ENCODE results near the gene RFXAP. TPM values are rescaled to one million over a fixed set of nuclear protein-coding genes. Genes with fewer than 3 reads are reported as not detected.
A peak's percentile ranks its signal among the peaks of the same experiment; 100 is the strongest.
"Not testable (repeated sequence)": the region's sequence is repeated elsewhere in the genome, so short reads cannot be mapped to it uniquely, and the experiment has no call there.

The RFXAP gene, protein sequence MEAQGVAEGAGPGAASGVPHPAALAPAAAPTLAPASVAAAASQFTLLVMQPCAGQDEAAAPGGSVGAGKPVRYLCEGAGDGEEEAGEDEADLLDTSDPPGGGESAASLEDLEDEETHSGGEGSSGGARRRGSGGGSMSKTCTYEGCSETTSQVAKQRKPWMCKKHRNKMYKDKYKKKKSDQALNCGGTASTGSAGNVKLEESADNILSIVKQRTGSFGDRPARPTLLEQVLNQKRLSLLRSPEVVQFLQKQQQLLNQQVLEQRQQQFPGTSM
- 10 to 100 TPM in 1 of 2 donors, 1 to 10 TPM in 1; 5.7 to 16.9 TPM for total RNA-seq

DNA sequence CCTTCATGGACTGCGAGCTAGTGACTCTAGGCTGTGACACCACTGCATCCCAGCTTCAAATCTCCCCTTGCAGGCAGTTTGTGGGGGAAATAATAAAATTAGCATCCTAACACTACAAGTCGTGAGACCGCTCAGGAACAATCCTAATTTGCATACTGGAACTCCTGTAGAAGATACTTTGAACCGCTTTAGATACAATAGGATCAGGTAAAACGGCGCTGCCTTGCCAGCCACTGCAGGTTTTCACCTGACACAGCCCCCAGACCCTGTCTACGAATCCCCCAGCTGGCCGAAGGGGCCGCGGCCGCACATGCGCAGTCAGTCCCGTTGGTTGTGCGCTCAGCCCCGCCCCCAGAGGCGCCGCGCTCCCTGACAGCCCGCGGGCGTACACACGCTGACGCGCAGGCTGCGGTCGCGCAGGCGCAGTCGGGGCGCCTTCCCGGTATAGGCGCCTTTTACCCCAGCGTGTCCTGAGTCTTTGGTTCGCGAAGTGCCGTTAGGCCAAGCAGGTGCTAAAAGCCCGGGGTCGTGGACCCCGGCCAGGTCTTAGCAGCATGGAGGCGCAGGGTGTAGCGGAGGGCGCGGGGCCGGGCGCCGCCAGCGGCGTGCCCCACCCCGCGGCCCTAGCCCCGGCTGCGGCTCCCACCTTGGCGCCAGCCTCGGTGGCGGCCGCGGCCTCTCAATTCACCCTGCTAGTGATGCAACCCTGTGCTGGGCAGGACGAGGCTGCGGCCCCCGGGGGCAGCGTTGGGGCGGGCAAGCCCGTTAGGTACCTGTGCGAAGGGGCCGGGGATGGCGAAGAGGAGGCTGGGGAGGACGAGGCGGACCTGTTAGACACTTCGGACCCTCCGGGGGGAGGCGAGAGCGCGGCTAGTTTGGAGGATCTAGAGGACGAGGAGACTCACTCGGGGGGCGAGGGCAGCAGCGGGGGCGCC lies at the start of gene RFXAP:
TSS of gene RFXAP (plus strand) at position 419 of the 935 bp plus-strand sequence. CDS start at position 555, 136 bp downstream.
- ATAC-seq (peak; percentile 88 to 90), DNase-seq (ENCODE audit: low spot score in 2 of 2) (peak; percentile 91 to 92)
- Mint-ChIP-seq H3K27ac (peak within 1 kb of the TSS; percentile 91 to 92), H3K9me3 (no peaks in the 10 kb centered on the region), H3K36me3 (peaks cover 10 to 12% of the 10 kb centered on the region in 2 donors)

DNA sequence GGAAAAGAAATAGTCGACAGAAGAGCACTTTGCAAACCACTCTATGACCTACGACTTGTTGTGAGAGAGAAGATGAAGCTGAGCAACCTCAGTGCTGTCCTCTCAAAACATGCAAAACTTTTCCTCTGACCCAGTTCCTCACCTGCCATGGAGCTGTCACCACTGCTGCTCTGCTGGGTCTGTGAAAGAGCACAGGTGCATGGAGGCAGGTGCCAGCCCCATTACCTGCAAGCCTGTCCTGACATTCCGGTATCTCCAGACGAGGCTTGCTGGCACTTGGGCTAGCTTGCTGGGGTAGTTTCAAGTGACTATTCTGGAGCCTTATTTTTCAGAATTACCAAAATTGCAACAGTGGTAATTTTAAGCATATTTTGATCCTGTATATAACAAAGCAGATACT lies 49.5 kb upstream of the RFXAP start:
- ATAC-seq (no peak), DNase-seq (ENCODE audit: low spot score in 2 of 2) (no peak)
- peaks cover 0 to 8% of the 10 kb centered on the region in 2 donors for H3K36me3 Mint-ChIP-seq
- H3K9me3 Mint-ChIP-seq = peaks cover 12 to 17% of the 10 kb centered on the region in 2 donors
- H3K27ac Mint-ChIP-seq = no peak overlapping the region

DNA sequence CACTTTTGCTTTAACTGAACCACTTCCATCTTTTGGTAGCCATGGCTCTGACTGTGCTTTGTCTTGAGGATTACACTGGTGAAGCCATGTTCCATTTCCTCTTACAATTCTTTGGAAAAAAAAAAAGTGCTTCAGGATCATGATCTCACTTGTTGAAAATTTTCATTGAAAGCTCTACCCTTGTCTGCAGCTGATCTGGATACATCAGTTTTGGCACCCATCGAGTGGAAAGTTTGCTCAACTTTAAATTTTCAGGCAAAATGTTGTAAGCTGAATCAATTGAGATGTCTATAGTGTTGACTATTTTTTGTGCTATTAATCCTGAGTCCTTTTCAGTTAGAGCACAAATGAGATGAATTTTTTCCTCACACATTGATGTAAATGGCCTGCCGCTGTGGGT lies 48.3 kb upstream of the RFXAP start:
- Mint-ChIP-seq H3K9me3 (peaks cover 12 to 16% of the 10 kb centered on the region in 2 donors), H3K27ac (no peak overlapping the region), H3K36me3 (peaks cover 0 to 8% of the 10 kb centered on the region in 2 donors)
- DNase-seq (ENCODE audit: low spot score in 2 of 2) = no peak
- ATAC-seq = no peak

DNA sequence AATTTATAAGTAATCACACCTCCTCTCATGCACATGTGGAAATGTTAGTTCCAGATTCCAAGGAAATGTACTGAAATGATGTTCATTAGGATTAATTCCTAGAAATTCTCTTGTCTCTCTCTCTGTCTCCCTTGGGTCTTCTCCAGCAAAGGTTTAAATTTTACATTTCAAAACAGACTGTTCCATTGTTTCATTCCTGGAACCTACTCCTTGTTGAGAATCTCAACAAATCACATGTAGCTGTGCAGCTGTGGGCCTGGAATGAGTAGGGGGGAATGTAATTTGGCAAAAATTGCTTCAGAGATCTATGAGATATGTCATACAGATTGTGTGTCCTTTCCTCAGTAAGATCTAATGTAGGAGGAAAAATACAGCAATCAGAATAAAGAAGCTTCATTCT lies 46.2 kb upstream of the RFXAP start:
- no peak for ATAC-seq
- Mint-ChIP-seq H3K36me3 (no peaks in the 10 kb centered on the region), H3K27ac (no peak overlapping the region), H3K9me3 (no peaks in the 10 kb centered on the region)
- DNase-seq (ENCODE audit: low spot score in 2 of 2) = no peak

DNA sequence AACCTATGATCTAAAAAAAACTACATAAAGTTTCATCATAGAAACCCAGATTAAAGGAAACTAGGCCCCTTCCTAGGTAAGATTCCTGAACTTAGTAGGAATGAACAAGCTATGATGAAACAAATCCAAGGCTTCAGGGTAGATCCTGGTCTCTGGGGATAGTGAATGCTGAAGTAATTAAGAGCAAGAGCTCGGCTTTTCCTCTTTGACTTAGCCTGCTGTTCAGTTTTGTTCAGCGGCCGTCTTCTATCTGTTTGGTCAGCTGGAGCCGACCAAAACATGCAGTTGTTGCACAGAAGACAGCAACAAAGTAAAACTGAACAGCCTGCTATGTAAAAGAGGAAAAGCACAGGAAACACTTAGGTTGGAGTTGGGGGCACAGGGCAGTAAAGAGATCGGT lies 44.1 kb upstream of the RFXAP start:
- H3K9me3 Mint-ChIP-seq = no peaks in the 10 kb centered on the region
- ATAC-seq (no peak), DNase-seq (ENCODE audit: low spot score in 2 of 2) (no peak)

DNA sequence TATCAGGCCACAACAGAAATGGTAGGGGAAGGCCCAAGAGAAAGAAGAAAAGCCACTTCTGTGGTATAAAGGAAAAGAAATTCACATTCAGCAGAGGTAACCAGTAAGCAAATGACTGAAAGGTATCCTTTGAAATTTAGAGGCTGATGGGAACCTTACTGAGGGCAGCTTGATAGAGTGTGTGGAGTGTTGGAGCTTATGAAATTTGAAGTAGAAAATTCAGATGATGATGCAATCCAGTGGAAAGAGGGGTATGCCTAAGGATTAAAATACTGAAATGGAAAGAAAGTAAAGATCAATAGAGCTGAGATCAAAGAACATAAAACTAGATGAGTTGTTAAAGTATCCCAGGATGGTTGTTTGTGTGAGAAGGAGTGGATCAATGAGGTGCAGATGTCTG lies 42.8 kb upstream of the RFXAP start:
- no peak for ATAC-seq

More for the DNA sequence above, 44.1 kb upstream of the RFXAP start:
- Mint-ChIP-seq H3K36me3 (no peaks in the 10 kb centered on the region), H3K27ac (no peak overlapping the region)

DNA sequence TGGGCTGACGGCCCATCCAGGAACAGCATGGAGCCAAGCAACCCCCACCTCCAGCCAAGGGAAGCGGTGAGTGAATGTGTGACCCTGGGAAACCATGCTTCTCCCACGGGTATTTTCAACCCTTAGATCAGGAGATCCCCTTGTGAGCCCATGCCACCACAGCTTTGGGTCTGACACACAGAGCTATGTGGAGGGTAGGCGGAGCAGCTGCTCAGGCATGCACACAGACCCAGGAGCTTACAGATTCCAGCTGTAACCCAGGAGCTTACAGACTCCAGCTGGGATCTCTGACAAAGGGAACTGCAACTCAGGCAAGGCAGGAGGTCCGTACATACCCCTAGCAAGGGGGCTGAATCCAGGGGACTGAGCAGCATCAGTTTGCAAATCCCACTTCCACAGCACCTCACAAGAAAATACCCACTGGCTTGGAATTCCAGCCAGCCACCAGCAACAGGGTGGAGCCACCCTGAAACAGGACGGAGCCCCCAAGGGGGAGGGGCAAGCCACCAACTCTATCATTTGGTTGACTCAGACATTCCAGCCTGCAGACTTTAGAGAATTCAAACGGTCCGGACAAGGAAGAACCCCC lies 40.8 kb upstream of the RFXAP start:
- DNase-seq (ENCODE audit: low spot score in 2 of 2) (no peak), ATAC-seq (no peak)
- Mint-ChIP-seq H3K36me3 (no peaks in the 10 kb centered on the region), H3K9me3 (no peaks in the 10 kb centered on the region), H3K27ac (no peak overlapping the region)

More for the DNA sequence above, 42.8 kb upstream of the RFXAP start:
- H3K36me3 Mint-ChIP-seq = no peaks in the 10 kb centered on the region
- DNase-seq (ENCODE audit: low spot score in 2 of 2) = no peak
- no peaks in the 10 kb centered on the region for H3K9me3 Mint-ChIP-seq
- H3K27ac Mint-ChIP-seq = no peak overlapping the region

DNA sequence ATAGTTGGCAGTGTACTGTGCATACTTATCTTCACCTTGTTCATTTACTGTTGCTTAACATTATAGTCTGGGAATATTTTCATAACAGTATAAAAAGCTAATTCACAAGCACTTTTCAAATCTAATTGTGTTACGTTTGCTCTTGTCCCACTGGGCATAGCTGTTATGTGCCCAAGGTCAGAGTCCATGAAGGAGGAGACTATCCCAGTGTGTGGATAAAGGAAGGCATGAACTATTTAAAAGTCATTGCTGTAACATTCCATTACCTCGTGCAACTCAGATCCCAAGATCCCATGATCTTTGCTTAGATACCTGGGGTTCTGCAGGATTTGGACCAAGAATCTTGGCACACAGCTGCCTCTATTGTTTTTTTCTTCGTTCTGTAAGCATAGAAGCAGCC lies 35.1 kb upstream of the RFXAP start:
- Mint-ChIP-seq H3K27ac (no peak overlapping the region), H3K9me3 (no peaks in the 10 kb centered on the region), H3K36me3 (no peaks in the 10 kb centered on the region)
- DNase-seq (ENCODE audit: low spot score in 2 of 2) = no peak
- no peak for ATAC-seq

DNA sequence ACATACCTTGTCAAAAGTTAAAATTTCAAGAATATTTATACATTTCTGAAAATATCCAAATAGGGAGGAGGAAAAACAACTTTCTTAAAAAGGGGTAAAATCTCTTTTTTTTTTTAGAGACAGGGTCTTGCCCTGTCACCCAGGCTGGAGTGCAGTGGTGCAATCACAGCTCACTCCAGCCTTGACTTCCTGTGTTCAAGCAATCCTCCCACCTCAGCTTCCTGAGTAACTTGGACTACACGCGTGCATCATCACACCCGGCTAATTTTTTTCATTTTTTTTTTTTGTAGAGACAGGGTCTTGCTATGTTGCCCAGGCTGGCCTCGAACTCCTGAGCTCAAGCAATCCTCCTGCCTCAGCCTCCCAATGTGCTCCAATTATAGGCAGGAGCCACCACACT lies 32.8 kb upstream of the RFXAP start:
- not testable (repeated sequence) for H3K36me3 Mint-ChIP-seq, H3K9me3 Mint-ChIP-seq, ATAC-seq

DNA sequence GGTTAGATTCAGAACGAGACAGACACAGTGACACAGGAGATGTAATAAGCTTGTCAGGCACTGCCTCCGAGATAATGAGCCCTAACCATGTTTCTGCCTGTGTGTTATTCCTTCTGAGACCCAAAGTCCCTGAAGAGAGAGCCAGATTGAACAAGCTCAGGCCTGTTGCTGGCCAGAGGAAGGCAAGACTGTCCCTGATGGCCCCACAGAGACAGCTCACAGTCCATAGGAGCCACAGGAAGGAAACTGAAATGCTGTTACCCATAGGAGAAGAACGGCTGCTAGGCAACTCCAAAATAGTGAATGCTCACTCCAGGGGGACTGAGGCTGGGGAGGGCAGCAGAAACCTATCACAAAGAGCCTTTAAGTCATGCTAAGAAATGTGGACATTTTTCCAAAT lies 31.8 kb upstream of the RFXAP start:
- DNase-seq (ENCODE audit: low spot score in 2 of 2) = no peak
- Mint-ChIP-seq H3K27ac (no peak overlapping the region), H3K36me3 (no peaks in the 10 kb centered on the region), H3K9me3 (no peaks in the 10 kb centered on the region)
- ATAC-seq = no peak

More for the DNA sequence above, 32.8 kb upstream of the RFXAP start:
- DNase-seq (ENCODE audit: low spot score in 2 of 2); H3K27ac Mint-ChIP-seq: not testable (repeated sequence)

DNA sequence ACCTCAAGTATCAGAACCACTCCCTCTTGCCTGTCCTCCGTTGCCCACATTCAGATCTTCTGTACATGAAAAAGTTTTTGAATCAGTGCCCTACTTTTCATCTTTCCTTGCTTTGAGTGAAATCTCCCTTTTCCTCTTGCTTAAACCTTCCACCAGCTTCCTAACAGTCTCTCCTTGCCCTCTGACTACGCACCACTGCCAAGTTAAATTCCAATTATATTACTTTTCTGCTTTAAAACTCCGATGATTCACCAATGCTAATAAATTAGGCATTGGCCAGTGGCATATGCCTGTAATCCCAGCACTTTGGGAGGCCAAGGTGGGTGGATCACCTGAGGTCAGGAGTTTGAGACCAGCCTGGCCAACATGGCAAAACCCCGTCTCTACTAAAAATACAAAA lies 30.7 kb upstream of the RFXAP start:
- DNase-seq (ENCODE audit: low spot score in 2 of 2) = no peak

DNA sequence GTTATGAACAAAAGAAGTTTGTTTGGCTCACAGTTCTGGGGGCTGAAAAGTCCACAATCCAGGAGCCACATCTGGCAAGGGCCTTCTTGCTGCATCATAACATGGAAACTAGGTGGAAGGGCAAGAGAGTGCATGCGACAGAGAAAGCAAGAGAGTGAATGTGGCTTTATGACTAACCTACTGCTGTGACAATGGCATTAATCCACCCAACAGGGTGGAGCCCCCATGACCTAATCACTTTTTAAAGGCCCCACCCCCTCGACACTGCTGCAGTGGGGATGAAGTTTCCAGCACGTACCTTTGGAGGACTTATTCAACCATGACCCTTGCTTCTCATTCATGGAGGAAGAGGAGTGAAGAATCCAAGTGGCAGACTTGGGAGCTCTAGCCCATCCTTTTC lies 30.0 kb upstream of the RFXAP start:
- no peak overlapping the region for H3K27ac Mint-ChIP-seq
- no peaks in the 10 kb centered on the region for H3K36me3 Mint-ChIP-seq
- DNase-seq (ENCODE audit: low spot score in 2 of 2) (no peak), ATAC-seq (no peak)
- H3K9me3 Mint-ChIP-seq = no peaks in the 10 kb centered on the region

More for the DNA sequence above, 30.7 kb upstream of the RFXAP start:
- no peak for ATAC-seq
- Mint-ChIP-seq H3K27ac (no peak overlapping the region), H3K9me3 (no peaks in the 10 kb centered on the region), H3K36me3 (no peaks in the 10 kb centered on the region)

DNA sequence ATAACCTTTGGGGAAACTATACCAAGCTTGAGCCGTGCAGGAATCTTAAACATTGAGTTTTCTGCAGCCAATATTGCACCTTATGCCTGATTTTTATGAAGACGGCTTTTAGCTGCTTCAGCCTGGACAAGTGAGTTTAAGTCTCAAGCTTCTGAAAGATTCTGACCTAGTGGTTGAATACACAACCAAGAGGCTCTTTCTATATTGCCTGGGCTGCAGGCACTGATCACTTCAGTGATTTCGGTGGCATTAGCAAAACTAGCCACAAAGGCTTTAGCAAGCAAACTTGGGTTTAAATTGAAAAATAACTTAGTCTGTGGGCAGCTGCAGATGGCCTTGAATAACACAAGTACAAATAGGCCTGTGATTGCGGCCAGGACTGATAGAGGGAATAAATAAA lies 29.3 kb upstream of the RFXAP start:
- Mint-ChIP-seq H3K9me3 (no peaks in the 10 kb centered on the region), H3K36me3 (no peaks in the 10 kb centered on the region), H3K27ac (no peak overlapping the region)
- ATAC-seq = no peak
- no peak for DNase-seq (ENCODE audit: low spot score in 2 of 2)

DNA sequence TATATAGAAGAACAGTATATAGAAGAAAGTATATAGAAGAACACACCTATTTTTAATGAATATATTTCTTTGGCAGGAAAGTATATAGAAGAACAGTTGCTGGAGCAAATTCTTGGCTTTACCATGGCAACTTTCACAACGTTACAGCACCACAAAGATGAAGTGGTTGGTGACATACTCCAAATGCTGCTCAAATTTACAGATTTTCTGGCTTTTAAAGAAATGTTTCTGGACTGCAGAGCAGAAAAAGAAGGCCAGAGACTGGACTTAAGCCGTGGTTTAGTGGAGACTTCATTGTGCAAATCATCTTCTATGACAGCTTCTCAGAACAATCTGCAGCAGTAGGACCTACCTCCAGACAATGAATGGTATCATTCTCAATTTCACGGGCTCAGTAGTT lies 24.3 kb upstream of the RFXAP start:
- Mint-ChIP-seq H3K9me3 (no peaks in the 10 kb centered on the region), H3K27ac (no peak overlapping the region), H3K36me3 (no peaks in the 10 kb centered on the region)
- ATAC-seq (no peak), DNase-seq (ENCODE audit: low spot score in 2 of 2) (no peak)

DNA sequence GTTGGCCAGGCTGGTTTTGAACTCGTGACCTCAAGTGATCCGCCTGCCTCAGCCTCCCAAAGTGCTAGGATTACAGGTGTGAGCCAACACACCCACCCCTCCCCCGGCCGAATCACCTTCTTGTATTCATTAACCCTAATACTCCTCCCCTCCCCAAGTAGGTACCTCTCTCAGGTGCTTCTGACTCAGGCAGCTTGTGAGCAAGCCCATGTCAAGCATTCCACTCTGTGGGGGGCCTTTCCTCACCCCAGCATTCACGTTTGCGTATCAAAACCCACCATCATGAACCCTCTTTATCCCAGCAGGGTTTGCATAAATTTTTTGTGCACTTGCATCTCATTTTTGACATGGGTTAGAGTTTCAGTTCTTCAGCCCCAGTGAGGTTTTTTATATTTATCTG lies 23.6 kb upstream of the RFXAP start:
- Mint-ChIP-seq H3K27ac (no peak overlapping the region), H3K9me3 (no peaks in the 10 kb centered on the region), H3K36me3 (no peaks in the 10 kb centered on the region)
- ATAC-seq (no peak), DNase-seq (ENCODE audit: low spot score in 2 of 2) (no peak)

DNA sequence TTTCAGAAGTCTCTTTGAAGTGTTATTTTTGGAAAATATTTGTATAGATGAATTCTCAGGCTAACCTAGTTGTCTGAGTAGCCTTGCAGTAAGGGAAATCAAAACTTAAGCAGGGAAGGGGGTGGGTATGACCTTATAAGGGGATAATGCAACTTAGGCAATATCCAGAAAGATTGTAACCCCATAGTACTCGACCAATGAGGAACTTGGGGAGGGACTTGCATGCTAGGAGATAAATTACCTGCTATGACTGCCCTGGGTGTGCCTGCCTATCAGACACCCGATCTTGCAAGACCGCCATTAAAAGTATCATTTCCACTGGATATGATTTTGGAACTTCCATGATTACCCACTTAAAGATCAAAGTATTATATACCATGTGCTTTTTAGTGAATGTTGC lies 23.0 kb upstream of the RFXAP start:
- Mint-ChIP-seq H3K9me3 (no peaks in the 10 kb centered on the region), H3K27ac (no peak overlapping the region), H3K36me3 (no peaks in the 10 kb centered on the region)
- DNase-seq (ENCODE audit: low spot score in 2 of 2) (no peak), ATAC-seq (no peak)

DNA sequence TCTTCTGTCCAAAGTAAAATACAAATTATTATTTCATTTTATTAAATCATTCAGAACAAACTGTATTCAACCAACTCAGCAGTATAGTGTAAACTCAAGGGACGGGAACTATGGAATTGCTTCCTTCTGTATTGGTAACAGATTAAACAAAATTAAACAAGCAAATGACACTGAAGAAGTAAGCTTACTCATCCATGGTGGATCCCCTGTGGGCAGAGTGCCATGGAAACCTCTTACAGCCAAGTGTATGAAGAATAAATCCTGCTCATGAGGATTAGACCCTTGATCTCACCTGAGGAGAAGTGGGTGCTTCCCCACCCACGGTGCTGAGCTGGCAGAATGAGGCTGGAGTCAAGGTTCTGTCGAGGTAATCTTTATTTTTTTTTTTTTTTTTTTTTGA lies 18.0 kb upstream of the RFXAP start:
- Mint-ChIP-seq H3K36me3 (no peaks in the 10 kb centered on the region), H3K27ac (no peak overlapping the region), H3K9me3 (no peaks in the 10 kb centered on the region)
- DNase-seq (ENCODE audit: low spot score in 2 of 2) (no peak), ATAC-seq (no peak)

Measured in activated naive CD4-positive, alpha-beta T cell treated with anti-CD3 and anti-CD28 coated beads, Interleukin-2, amount 50 U/mL, for 72 hours (primary cell).